A172 (cell line): ENCODE measurements around the gene TCP11. TPM values are rescaled to one million over a fixed set of nuclear protein-coding genes. Genes with fewer than 3 reads are reported as not detected.

ENCODE experiments used
- total RNA-seq: library from RNA; depleted of rRNA; stranded (reverse); fragments of >200 nt; shearing (Covaris generic); gene quantifications from 2 replicates; pipeline ENCODE4 v1.2.3, GENCODE V29; 2014; rRNA removed

The TCP11 gene
- total RNA-seq, 1 experiment from 2014 or later = not detected

Other genes starting within 250 kb of the TCP11 start
- gene SCUBE3, start 72.6 kb upstream of the TCP11 start, total RNA-seq = 0.69 and 0.88 TPM in 2 replicates
- 12.8 and 14.1 TPM in 2 replicates for gene ZNF76, start 118.4 kb upstream of the TCP11 start, total RNA-seq
- not detected in 2 replicates for gene DEF6, start 156.5 kb upstream of the TCP11 start, total RNA-seq
- 6.0 and 7.2 TPM in 2 replicates for gene PPARD, start 201.2 kb upstream of the TCP11 start, total RNA-seq